Osteocyte (in vitro differentiated cells): Measurements from ENCODE around the gene SRGAP3. TPM values are rescaled to one million over a fixed set of nuclear protein-coding genes. Genes with fewer than 3 reads are reported as not detected.

Experiments
- DNase-seq: peaks from one replicate; pipeline ENCODE4 v3.0.0; 2021; ENCODE audit warnings: mixed read lengths; ENCODE audit not compliant: unreplicated experiment; ENCODE audit errors: extremely low spot score
- H3K27ac Mint-ChIP-seq: one replicate; pipeline ENCODE4 v1.8.0; 2021; ENCODE audit warnings: mild to moderate bottlenecking, mixed read lengths; ENCODE audit not compliant: unreplicated experiment
- H3K27me3 Mint-ChIP-seq: one replicate; pipeline ENCODE4 v1.8.0; 2021; ENCODE audit warnings: mixed read lengths; ENCODE audit not compliant: unreplicated experiment
- H3K36me3 Mint-ChIP-seq: one replicate; pipeline ENCODE4 v1.8.0; 2021; ENCODE audit warnings: mixed read lengths; ENCODE audit not compliant: unreplicated experiment
- H3K4me1 Mint-ChIP-seq: one replicate; pipeline ENCODE4 v1.8.0; 2021; ENCODE audit warnings: mixed read lengths; ENCODE audit not compliant: unreplicated experiment
- H3K4me3 Mint-ChIP-seq: one replicate; pipeline ENCODE4 v1.8.0; 2021; ENCODE audit warnings: mild to moderate bottlenecking, moderate library complexity, mixed read lengths; ENCODE audit not compliant: unreplicated experiment
- H3K9me3 Mint-ChIP-seq: one replicate; pipeline ENCODE4 v1.8.0; 2021; ENCODE audit warnings: mixed read lengths; ENCODE audit not compliant: unreplicated experiment
- CTCF ChIP-seq: fragments of 200-600 bp; sonication (generic); IDR thresholded peaks from 2 replicates; pipeline ENCODE4 v1.5.0; 2021; ENCODE audit warnings: antibody characterized with exemption, mild to moderate bottlenecking, moderate library complexity
- total RNA-seq: library from RNA; stranded (reverse); gene quantifications from 2 replicates; pipeline ENCODE4 v1.2.1, GENCODE V29; 2021

SRGAP3 gene
- total RNA-seq, 1 donor from 2014 or later = 2.6 TPM

- Mint-ChIP-seq H3K4me3 (no peak overlapping the region), H3K27me3 (peaks cover 3% of the 10 kb centered on the region), H3K36me3 (no peaks in the 10 kb centered on the region), H3K9me3 (no peaks in the 10 kb centered on the region), H3K27ac (no peak overlapping the region), H3K4me1 (peaks cover 2% of the 10 kb centered on the region)
- TF ChIP-seq CTCF = no peak
- peak; percentile 6 for DNase-seq
These were observed 257.2 kb downstream of the SRGAP3 start for GRCh38 chr3:8992199-8992598.

GRCh38 chr3:8990266-8991215 is 258.9 kb downstream of the SRGAP3 start:
- no peaks in the 10 kb centered on the region for H3K36me3 Mint-ChIP-seq

GRCh38 chr3:8988791-8989558 is 260.5 kb downstream of the SRGAP3 start:
- TF ChIP-seq CTCF = no peak
- no peaks in the 10 kb centered on the region for H3K36me3 Mint-ChIP-seq
- H3K4me3 Mint-ChIP-seq = no peak overlapping the region
- no peaks in the 10 kb centered on the region for H3K27me3 Mint-ChIP-seq
- no peaks in the 10 kb centered on the region for H3K9me3 Mint-ChIP-seq
- peak; percentile 59 for DNase-seq
- peaks cover 2% of the 10 kb centered on the region for H3K4me1 Mint-ChIP-seq
- no peak overlapping the region for H3K27ac Mint-ChIP-seq

More at GRCh38 chr3:8990266-8991215, 258.9 kb downstream of the SRGAP3 start:
- Mint-ChIP-seq H3K27me3 (no peaks in the 10 kb centered on the region), H3K27ac (no peak overlapping the region), H3K4me3 (no peak overlapping the region), H3K9me3 (no peaks in the 10 kb centered on the region), H3K4me1 (peaks cover 2% of the 10 kb centered on the region)
- TF ChIP-seq CTCF = no peak
- DNase-seq = peak; percentile 83

- no peak for TF ChIP-seq CTCF
- Mint-ChIP-seq H3K9me3 (no peaks in the 10 kb centered on the region), H3K36me3 (no peaks in the 10 kb centered on the region), H3K4me1 (peaks cover 2% of the 10 kb centered on the region), H3K27ac (no peak overlapping the region), H3K27me3 (no peaks in the 10 kb centered on the region), H3K4me3 (no peak overlapping the region)
- no peak for DNase-seq
These were observed 261.1 kb downstream of the SRGAP3 start for GRCh38 chr3:8988384-8988655.
